Sigmoid colon (tissue), 7 donors: ENCODE results near the gene LHPP. TPM values are rescaled to one million over a fixed set of nuclear protein-coding genes. Genes with fewer than 3 reads are reported as not detected.

Experiments used
- DNase-seq: peaks from one replicate; pipeline ENCODE4 v3.0.0-alpha.2; 2019
- H3K27ac ChIP-seq, 4 donors: fragments of 200-600 bp; sonication (generic); one replicate each; pipeline ENCODE4 v1.5.1; 2016 to 2019; ENCODE audit warnings: mild to moderate bottlenecking in 1 of 4
- H3K27me3 ChIP-seq, 3 donors: fragments of 200-600 bp; sonication (generic); one replicate each; pipeline ENCODE4 v1.5.1; 2019; ENCODE audit warnings: mild to moderate bottlenecking in 1 of 3
- H3K36me3 ChIP-seq, 4 donors: fragments of 200-600 bp; sonication (generic); one replicate each; pipeline ENCODE4 v1.5.1; 2016 to 2019
- H3K4me1 ChIP-seq, 4 donors: fragments of 200-600 bp; sonication (generic); one replicate each; pipeline ENCODE4 v1.5.1; 2017 to 2019
- H3K4me3 ChIP-seq, 4 donors: fragments of 200-600 bp; sonication (generic); one replicate each; pipeline ENCODE4 v1.5.1; 2017 to 2019; ENCODE audit warnings: mild to moderate bottlenecking in 2 of 4, moderate library complexity in 1 of 4
- H3K9me3 ChIP-seq, 4 donors: fragments of 200-600 bp in 3 of 4; sonication (generic) in 3 of 4; one replicate each; pipeline versions ENCODE4 v1.5.1 to v1.6.1; 2013 to 2019
- CTCF ChIP-seq, 4 experiments: fragments of 450-650 bp in 3 of 4; fragments of 200-600 bp in 1 of 4; IDR thresholded peaks; one replicate each; pipeline ENCODE4 v1.5.1; 2016 to 2019; ENCODE audit warnings: antibody characterized with exemption in 4 of 4, mild to moderate bottlenecking in 3 of 4, moderate library complexity in 2 of 4
- EP300 ChIP-seq, 4 donors: sonication (generic); formaldehyde crosslinking; IDR thresholded peaks; one replicate each; pipeline ENCODE4 v1.6.1; 2017; ENCODE audit warnings: antibody characterized with exemption in 4 of 4
- POLR2A ChIP-seq, 2 donors: fragments of 450-650 bp; IDR thresholded peaks; one replicate each; pipeline ENCODE4 v1.6.1; 2016; ENCODE audit warnings: antibody characterized with exemption in 2 of 2, mild to moderate bottlenecking in 2 of 2, moderate library complexity in 2 of 2
- POLR2AphosphoS5 ChIP-seq, 4 donors: sonication (generic); formaldehyde crosslinking; IDR thresholded peaks; one replicate each; pipeline ENCODE4 v1.6.1; 2017; ENCODE audit warnings: antibody characterized with exemption in 4 of 4
- WGBS, 2 donors: extraction: QIAGEN DNeasy Blood & Tissue Kit; methylation state at CpG; one replicate each; pipeline ENCODE4 v1.1.7; 2013; 5-methylcytosine and 5-hydroxymethylcytosine counted together
- intact Hi-C: fragments of 100-400 bp; cut with DNase I; formaldehyde crosslinking; loops from one replicate; pipeline ENCODE4 v1.15.1; 2023
- polyA plus RNA-seq, 3 donors: library from polyadenylated mRNA; stranded (reverse); fragments of 200-250 nt; gene quantifications; one replicate each; pipeline ENCODE4 v1.2.3, GENCODE V29; 2013
- total RNA-seq, 4 donors: library from RNA; depleted of rRNA; stranded (reverse); fragments of >200 nt; gene quantifications; one replicate each; pipeline ENCODE4 v1.1.0, GENCODE V29; 2016
- donor health status: healthy with polysubstance abuse.
- donor health status: Bipolar disorder and iron deficiency.
- donor health status: healthy.

The LHPP gene
- total and polyA plus RNA-seq, 7 donors, result 17.1 to 35.7 (median 20.6) TPM

- no peak for TF ChIP-seq EP300 (IDR thresholded peaks at IDR 0.05)
- no peak for TF ChIP-seq POLR2AphosphoS5 (IDR thresholded peaks at IDR 0.05)
- no peak for TF ChIP-seq CTCF (IDR thresholded peaks at IDR 0.05)
- TF ChIP-seq POLR2A (IDR thresholded peaks at IDR 0.05), result no peak
- intact Hi-C loops, result no loop called here
- 70 to 71% methylated on average over 3 of the region's 3 CpGs for WGBS, 2 donors
- DNase-seq, result no peak
- Histone ChIP-seq H3K36me3 (no peaks in the 10 kb centered on the region), H3K27me3 (no peaks in the 10 kb centered on the region), H3K9me3 (no peaks in the 10 kb centered on the region), H3K4me3 (no peak overlapping the region), H3K27ac (no peak overlapping the region), H3K4me1 (peaks cover 0 to 11% (median 8%) of the 10 kb centered on the region in 4 donors)
These were observed 11.4 kb downstream of the LHPP start for GRCh38 chr10:124473070-124473469.

DNA sequence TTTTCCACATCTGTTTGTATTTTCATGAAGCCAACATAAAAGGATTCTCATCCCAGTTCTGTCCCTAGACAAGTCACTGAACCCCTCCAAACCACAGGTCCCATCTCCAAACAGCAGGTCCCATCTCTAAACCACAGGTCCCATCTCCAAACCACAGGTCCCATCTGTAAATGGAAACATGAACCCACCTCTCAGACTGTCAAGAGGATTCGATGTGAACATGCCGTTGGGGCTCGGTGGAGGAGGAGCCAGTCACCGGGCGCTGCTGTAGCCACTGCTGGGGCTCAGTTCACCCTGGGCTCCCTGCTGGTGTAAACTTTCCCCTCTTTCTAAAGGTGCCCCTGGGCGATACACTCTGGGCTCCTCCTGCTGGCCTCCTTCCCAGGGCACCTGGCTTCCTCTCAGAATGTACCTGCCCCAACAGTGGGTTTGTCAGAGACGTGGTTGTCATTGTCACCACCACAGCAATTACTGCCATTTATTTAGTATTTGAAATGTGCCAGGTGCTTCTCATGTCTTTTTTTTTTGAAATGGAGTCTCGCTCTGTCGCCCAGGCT lies 13.0 kb downstream of the LHPP start:
- 85 to 88% methylated on average over 9 of the region's 9 CpGs for WGBS, 2 donors
- H3K4me3 ChIP-seq, result no peak overlapping the region
- no peak for DNase-seq

DNA sequence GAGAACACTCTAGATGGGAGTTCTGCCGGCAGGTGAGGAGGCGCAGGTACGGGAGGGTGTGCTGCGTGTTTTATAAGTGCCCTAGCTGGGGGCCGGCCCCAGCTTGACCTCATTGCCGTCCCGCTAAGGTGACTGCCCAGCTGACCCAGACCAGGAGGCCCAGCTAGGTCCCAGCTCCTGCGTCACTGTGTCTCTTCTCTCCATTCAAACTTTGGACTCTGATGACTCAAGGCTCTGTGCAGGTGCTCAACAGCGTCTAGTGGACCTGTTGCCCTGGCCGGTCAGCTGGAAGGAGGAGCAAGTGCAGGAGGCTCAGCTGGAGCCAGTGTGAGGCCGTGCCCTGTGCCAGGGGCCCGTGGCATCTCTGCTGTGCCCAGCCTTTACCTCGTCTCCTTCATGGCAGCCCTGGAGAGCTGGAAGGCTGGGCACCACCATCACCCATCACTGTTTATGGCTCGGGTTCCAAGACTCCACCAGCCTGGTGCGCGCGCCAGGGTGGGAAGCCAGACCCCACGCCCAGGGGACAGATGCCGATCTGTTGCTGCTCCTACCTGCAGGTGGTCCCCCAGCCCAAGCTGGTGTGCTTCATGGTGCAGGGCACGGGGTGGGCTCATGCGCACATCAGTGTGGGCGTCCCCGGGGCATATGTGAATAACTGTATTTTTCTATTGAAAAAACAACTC lies 14.6 kb downstream of the LHPP start:
- TF ChIP-seq POLR2A (IDR thresholded peaks at IDR 0.05), result no peak
- Histone ChIP-seq H3K36me3 (no peaks in the 10 kb centered on the region), H3K27me3 (no peaks in the 10 kb centered on the region), H3K4me3 (no peak overlapping the region), H3K9me3 (no peaks in the 10 kb centered on the region), H3K4me1 (peaks cover 0 to 3% (median 0%) of the 10 kb centered on the region in 4 donors), H3K27ac (no peak overlapping the region)
- no peak for DNase-seq
- 78 to 90% methylated on average over 23 of the region's 23 CpGs for WGBS, 2 donors
- intact Hi-C loops, result no loop called here

More for the DNA sequence above, 13.0 kb downstream of the LHPP start:
- intact Hi-C loops, result no loop called here
- H3K4me1 ChIP-seq, result peaks cover 0 to 3% (median 0%) of the 10 kb centered on the region in 4 donors
- H3K9me3 ChIP-seq, result no peaks in the 10 kb centered on the region
- no peaks in the 10 kb centered on the region for H3K36me3 ChIP-seq
- H3K27me3 ChIP-seq, result no peaks in the 10 kb centered on the region
- no peak for TF ChIP-seq CTCF (IDR thresholded peaks at IDR 0.05)
- no peak for TF ChIP-seq POLR2A (IDR thresholded peaks at IDR 0.05)
- no peak for TF ChIP-seq EP300 (IDR thresholded peaks at IDR 0.05)
- TF ChIP-seq POLR2AphosphoS5 (IDR thresholded peaks at IDR 0.05), result no peak
- no peak overlapping the region for H3K27ac ChIP-seq

GRCh38 chr10:124477614-124478363 lies 16.2 kb downstream of the LHPP start:
- WGBS, 2 donors, result 85 to 91% methylated on average over 11 of the region's 11 CpGs
- peaks cover 0 to 3% (median 0%) of the 10 kb centered on the region in 4 donors for H3K4me1 ChIP-seq
- no peaks in the 10 kb centered on the region for H3K27me3 ChIP-seq
- no peak overlapping the region for H3K4me3 ChIP-seq
- DNase-seq, result no peak
- H3K9me3 ChIP-seq, result no peaks in the 10 kb centered on the region
- intact Hi-C loops, result no loop called here
- no peak overlapping the region for H3K27ac ChIP-seq
- TF ChIP-seq EP300 (IDR thresholded peaks at IDR 0.05) (no peak), CTCF (IDR thresholded peaks at IDR 0.05) (no peak), POLR2A (IDR thresholded peaks at IDR 0.05) (no peak), POLR2AphosphoS5 (IDR thresholded peaks at IDR 0.05) (no peak)
- H3K36me3 ChIP-seq, result no peaks in the 10 kb centered on the region

- no peaks in the 10 kb centered on the region for H3K27me3 ChIP-seq
- H3K4me3 ChIP-seq, result no peak overlapping the region
- no peak for DNase-seq
- intact Hi-C loops, result no loop called here
- H3K36me3 ChIP-seq, result no peaks in the 10 kb centered on the region
- no peak for TF ChIP-seq POLR2AphosphoS5 (IDR thresholded peaks at IDR 0.05)
- TF ChIP-seq CTCF (IDR thresholded peaks at IDR 0.05), result no peak
- TF ChIP-seq POLR2A (IDR thresholded peaks at IDR 0.05), result no peak
- TF ChIP-seq EP300 (IDR thresholded peaks at IDR 0.05), result no peak
- WGBS, 2 donors, result 90 to 92% methylated on average over 14 of the region's 14 CpGs
- H3K27ac ChIP-seq, result no peak overlapping the region
- no peaks in the 10 kb centered on the region for H3K9me3 ChIP-seq
- peaks cover 0 to 3% (median 0%) of the 10 kb centered on the region in 4 donors for H3K4me1 ChIP-seq
These were observed 16.9 kb downstream of the LHPP start for GRCh38 chr10:124478515-124478914.
